B cell (primary cell): ENCODE measurements around the gene SNTG2.
"Not testable (repeated sequence)": the region's sequence is repeated elsewhere in the genome, so short reads cannot be mapped to it uniquely, and the experiment has no call there.

Experiments used
- CTCF ChIP-seq: fragments of 200-600 bp; IDR thresholded peaks from one replicate; pipeline ENCODE4 v1.8.0; 2022; ENCODE audit warnings: antibody characterized with exemption, mild to moderate bottlenecking
- EZH2 ChIP-seq: IDR thresholded peaks from 2 replicates; pipeline ENCODE4 v1.6.1; 2012; ENCODE audit warnings: borderline replicate concordance, low read depth, mild to moderate bottlenecking, moderate library complexity, low read length; ENCODE audit not compliant: insufficient read depth, poor library complexity, severe bottlenecking

- not testable (repeated sequence) for TF ChIP-seq CTCF, EZH2
Measured at GRCh38 chr2:1414901-1415300, 464.3 kb downstream of the SNTG2 start.
